Kidney (tissue), 14 donors: ENCODE measurements around the gene FOXN3. TPM values are rescaled to one million over a fixed set of nuclear protein-coding genes. Genes with fewer than 3 reads are reported as not detected.

Experiments used
- DNase-seq, 5 donors: peaks; one replicate each; pipeline ENCODE4 v3.0.0-alpha.2; 2013 to 2020
- FAIRE-seq: peaks from 2 replicates; lab custom pipeline; 2012; peaks lifted over from hg19 to GRCh38; lab: Jason Lieb, UNC
- H3K27ac ChIP-seq, 2 donors: one replicate each; pipeline ENCODE4 v1.7.0; 2013; ENCODE audit warnings: low read depth in 2 of 2, low read length in 2 of 2, inconsistent platforms in 1 of 2
- H3K27me3 ChIP-seq: one replicate; pipeline ENCODE4 v1.7.1; 2013; ENCODE audit warnings: low read length, inconsistent platforms; ENCODE audit not compliant: control insufficient read depth, insufficient read depth
- H3K36me3 ChIP-seq, 3 donors: one replicate each; pipeline versions ENCODE4 v1.7.0 to v1.7.1; 2013; ENCODE audit warnings: low read length in 3 of 3, control low read depth in 1 of 3, inconsistent platforms in 1 of 3; ENCODE audit not compliant: insufficient read depth in 3 of 3, control insufficient read depth in 2 of 3
- H3K4me1 ChIP-seq, 3 donors: one replicate each; pipeline versions ENCODE4 v1.7.0 to v1.7.1; 2013; ENCODE audit warnings: low read length in 3 of 3, inconsistent platforms in 1 of 3, low read depth in 1 of 3; ENCODE audit not compliant: control insufficient read depth in 2 of 3, insufficient read depth in 2 of 3
- H3K4me3 ChIP-seq, 3 donors: one replicate each; pipeline versions ENCODE4 v1.7.0 to v1.8.1; 2013; ENCODE audit warnings: low read length in 3 of 3, control low read depth in 1 of 3, inconsistent platforms in 1 of 3
- H3K9ac ChIP-seq, 3 donors: one replicate each; pipeline versions ENCODE4 v1.7.0 to v1.7.1; 2013; ENCODE audit warnings: low read length in 3 of 3, control low read depth in 1 of 3, inconsistent platforms in 1 of 3
- H3K9me3 ChIP-seq, 3 donors: one replicate each; pipeline versions ENCODE4 v1.7.0 to v1.7.1; 2013; ENCODE audit warnings: low read length in 3 of 3, control low read depth in 1 of 3, inconsistent platforms in 1 of 3; ENCODE audit not compliant: control insufficient read depth in 2 of 3, insufficient read depth in 1 of 3
- intact Hi-C: fragments of 100-400 bp; cut with DNase I; formaldehyde crosslinking; loops from one replicate; pipeline ENCODE4 v1.11.1; 2022
- polyA plus RNA-seq: library from polyadenylated mRNA; stranded (reverse); fragments of 350-450 nt; fragmentation: Illumina TruSeq; extraction: RNeasy Lipid Tissue Mini Kit (QIAGEN cat#74804); gene quantifications from one replicate; pipeline ENCODE4 v1.2.3, GENCODE V29; 2014; ENCODE audit warnings: low read depth, low replicate concordance; ENCODE audit not compliant: insufficient read depth
- total RNA-seq: library from RNA; stranded (reverse); fragmentation: NEBNext Ultra II Directional; extraction: Animal tissue kit (Norgen Biotek cat#: 25700); gene quantifications from one replicate; pipeline ENCODE4 v1.2.1, GENCODE V29; 2021
- TF ChIP-seq, protein P1 (sequence below): IDR thresholded peaks from 3 replicates; pipeline ENCODE4 v1.5.1; 2012; ENCODE audit warnings: mild to moderate bottlenecking, moderate library complexity, borderline replicate concordance; ENCODE audit not compliant: insufficient read depth; ENCODE audit errors: extremely low read depth
- donor health status: control.
- donor health status: control.
- donor health status: control.
- donor health status: control.
- donor health status: control.
- donor health status: DM: yes; HTN: yes; CAD: no.
- donor health status: Normal renal cell carcinoma (clear cell type).

FOXN3 gene
- total and polyA plus RNA-seq, 2 donors from 2014 or later, result 6.4 to 50.1 TPM

DNA sequence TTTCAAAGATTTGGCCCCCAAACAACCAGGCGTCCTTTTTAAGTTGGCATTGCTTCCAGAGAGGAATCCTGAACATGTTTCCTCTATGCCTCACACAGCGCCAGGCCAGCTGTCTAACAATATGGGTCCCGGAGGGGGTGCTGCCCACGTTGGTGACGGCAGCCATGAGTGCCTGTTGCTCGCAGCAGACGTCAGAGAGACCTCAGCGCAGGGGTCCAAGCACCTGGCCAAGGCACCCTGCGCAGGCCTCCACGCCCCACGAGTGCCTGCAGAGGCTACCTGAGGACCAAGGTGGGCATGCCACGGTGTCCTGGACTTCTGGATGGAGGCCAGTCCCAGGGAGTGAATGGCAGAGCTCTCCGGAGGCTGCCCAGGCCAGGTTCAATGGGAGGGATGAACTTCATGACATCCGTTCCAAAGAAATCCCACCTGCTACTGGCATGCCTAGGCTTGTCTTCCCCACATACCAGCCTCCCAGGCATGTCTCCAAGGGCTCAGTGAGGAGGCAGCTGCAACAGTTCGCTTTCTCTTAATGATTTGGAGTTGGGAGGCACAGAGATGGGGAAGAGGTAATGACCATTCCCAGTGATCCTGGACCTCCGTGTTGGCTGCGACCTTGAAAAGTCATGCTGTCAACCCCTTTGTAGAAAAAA is 11.6 kb upstream of the FOXN3 start:
- H3K4me1 ChIP-seq, result peaks cover 7 to 16% (median 14%) of the 10 kb centered on the region in 3 donors
- peak in 2 of 5 donors; percentile 26 to 47 for DNase-seq
- intact Hi-C loops, result no loop called here

DNA sequence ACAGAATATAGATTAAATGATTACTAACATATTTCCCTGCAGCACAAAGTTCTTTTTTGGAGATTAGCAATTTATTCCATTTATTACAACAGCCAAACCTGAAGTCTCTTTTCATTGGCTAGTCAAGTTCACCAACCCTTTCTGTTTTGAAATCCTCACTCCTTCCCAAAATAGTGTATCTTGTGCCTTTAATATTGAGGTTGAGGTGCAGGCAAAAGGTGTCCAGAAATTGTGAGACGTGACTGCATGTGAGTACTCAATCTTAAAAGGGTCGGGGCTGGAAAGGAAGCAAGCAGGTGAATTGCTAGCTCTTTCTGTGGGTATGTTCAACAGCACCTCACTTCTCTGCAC is 11.1 kb upstream of the FOXN3 start:
- Histone ChIP-seq H3K27ac (no peak overlapping the region), H3K36me3 (no peaks in the 10 kb centered on the region), H3K9me3 (no peaks in the 10 kb centered on the region), H3K9ac (no peak overlapping the region), H3K4me3 (no peak overlapping the region), H3K4me1 (peaks cover 7 to 16% (median 14%) of the 10 kb centered on the region in 3 donors), H3K27me3 (no peaks in the 10 kb centered on the region)
- intact Hi-C loops, result no loop called here
- TF ChIP-seq, protein P1, sequence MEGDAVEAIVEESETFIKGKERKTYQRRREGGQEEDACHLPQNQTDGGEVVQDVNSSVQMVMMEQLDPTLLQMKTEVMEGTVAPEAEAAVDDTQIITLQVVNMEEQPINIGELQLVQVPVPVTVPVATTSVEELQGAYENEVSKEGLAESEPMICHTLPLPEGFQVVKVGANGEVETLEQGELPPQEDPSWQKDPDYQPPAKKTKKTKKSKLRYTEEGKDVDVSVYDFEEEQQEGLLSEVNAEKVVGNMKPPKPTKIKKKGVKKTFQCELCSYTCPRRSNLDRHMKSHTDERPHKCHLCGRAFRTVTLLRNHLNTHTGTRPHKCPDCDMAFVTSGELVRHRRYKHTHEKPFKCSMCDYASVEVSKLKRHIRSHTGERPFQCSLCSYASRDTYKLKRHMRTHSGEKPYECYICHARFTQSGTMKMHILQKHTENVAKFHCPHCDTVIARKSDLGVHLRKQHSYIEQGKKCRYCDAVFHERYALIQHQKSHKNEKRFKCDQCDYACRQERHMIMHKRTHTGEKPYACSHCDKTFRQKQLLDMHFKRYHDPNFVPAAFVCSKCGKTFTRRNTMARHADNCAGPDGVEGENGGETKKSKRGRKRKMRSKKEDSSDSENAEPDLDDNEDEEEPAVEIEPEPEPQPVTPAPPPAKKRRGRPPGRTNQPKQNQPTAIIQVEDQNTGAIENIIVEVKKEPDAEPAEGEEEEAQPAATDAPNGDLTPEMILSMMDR, result no peak
- DNase-seq, result no peak
- no peak for FAIRE-seq

More for the DNA sequence above, 11.6 kb upstream of the FOXN3 start:
- no peaks in the 10 kb centered on the region for H3K9me3 ChIP-seq
- H3K27ac ChIP-seq, result no peak overlapping the region
- TF ChIP-seq, protein P1, result no peak
- H3K9ac ChIP-seq, result no peak overlapping the region
- FAIRE-seq, result no peak
- no peaks in the 10 kb centered on the region for H3K27me3 ChIP-seq
- no peak overlapping the region for H3K4me3 ChIP-seq
- H3K36me3 ChIP-seq, result no peaks in the 10 kb centered on the region

- H3K27ac ChIP-seq, result no peak overlapping the region
- no peaks in the 10 kb centered on the region for H3K36me3 ChIP-seq
- no peaks in the 10 kb centered on the region for H3K9me3 ChIP-seq
- H3K4me1 ChIP-seq, result peaks cover 7 to 16% (median 14%) of the 10 kb centered on the region in 3 donors
- no peaks in the 10 kb centered on the region for H3K27me3 ChIP-seq
- TF ChIP-seq, protein P1, result no peak
- DNase-seq (no peak), FAIRE-seq (no peak)
- intact Hi-C loops, result no loop called here
- no peak overlapping the region for H3K9ac ChIP-seq
- H3K4me3 ChIP-seq, result no peak overlapping the region
Observed at GRCh38 chr14:89427426-89428172, 10.6 kb upstream of the FOXN3 start.
